Measurements from ENCODE around the gene STIMATE.

- TF ChIP-seq CTCF (IDR thresholded peaks at IDR 0.05) (no peak), EP300 (IDR thresholded peaks at IDR 0.05) (no peak)
These were observed 39.5 kb downstream of the STIMATE start for GRCh38 chr3:52857864-52858263.
